GM18507 (cell line): Measurements from ENCODE around the gene UNK.

Source experiments
- DNase-seq: peaks from one replicate; pipeline ENCODE4 v3.0.0; 2011; ENCODE audit warnings: low read depth; ENCODE audit not compliant: insufficient read length; ENCODE audit errors: extremely low spot score
- FAIRE-seq: peaks from 2 replicates; lab custom pipeline; 2011; peaks lifted over from hg19 to GRCh38; lab: Jason Lieb, UNC

The UNK gene

DNA sequence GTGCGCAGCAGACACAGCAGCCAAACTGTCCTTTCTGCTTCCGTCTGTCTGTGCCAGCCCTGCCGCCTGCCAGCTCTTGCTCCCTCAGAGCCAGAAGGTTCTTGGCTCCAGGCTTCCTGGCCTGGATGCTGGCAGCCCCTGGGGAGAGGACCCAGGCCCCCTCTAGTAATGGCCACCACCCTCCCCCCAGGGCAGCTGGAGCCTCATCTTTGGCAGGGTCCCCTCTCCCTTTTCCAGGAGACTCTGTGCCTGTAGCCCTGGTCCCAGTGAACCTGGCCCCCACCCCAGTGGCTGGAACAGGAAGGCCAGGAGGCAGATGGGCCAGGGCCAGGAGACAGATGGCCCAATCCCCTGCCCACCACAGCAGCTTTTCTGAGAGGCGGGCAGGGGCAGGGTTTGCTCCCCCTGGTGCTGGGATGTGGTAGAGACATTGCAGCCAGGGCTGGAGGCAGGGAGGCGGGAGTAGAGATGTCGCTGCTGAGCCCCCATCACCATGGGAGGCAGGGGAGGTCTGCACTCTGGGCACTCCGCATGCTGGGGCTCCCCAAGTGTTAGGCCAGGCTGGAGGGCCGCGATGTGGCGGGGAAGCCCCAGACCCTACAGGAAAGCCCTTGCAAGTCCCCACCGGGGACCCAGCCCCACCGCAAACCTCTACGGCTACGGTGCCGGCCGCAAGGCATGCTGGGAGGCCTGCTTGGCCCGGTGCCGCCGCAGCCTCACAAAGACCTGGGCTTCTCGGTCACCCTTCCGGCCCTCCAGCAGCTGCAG is 42.9 kb downstream of the UNK start:
- DNase-seq (peak; percentile 67), FAIRE-seq (peak; percentile 65)

DNA sequence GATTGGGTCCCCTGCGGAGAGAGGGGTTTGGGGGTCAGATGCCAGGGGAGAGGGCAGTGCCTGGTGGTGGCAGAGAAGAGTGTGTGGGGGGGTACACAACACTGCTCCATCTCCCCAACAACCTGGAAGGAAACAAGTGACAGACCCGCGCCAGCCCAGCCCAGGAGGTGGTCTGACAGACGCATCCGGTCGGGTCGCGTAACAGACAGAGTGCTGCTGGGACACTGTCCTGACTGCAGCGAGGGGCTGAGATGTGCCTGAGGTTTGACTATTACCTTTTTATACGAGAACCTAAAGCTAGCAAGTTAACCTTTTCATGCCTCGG is 43.4 kb downstream of the UNK start:
- FAIRE-seq (no peak), DNase-seq (no peak)

DNA sequence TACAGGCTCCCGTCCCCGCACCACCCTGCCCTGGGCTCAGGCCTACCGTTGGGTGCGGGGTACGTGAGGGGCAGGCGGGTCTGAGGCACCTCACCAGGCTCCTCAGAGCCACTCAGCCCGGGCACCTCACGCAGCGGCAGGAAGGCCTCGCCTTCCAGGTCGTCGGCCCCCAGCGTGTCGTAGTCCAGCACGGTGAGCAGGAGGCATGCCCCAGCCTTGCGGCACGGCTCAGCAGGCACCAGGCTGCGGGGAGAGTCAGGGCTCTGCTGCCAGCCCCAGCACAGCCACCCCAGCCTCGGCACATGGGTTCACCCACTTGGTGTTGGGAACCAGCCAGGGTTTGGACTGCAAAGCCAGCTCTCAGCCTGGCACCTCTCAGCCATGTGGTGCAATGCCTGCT is 44.1 kb downstream of the UNK start:
- no peak for DNase-seq
- FAIRE-seq: no peak

DNA sequence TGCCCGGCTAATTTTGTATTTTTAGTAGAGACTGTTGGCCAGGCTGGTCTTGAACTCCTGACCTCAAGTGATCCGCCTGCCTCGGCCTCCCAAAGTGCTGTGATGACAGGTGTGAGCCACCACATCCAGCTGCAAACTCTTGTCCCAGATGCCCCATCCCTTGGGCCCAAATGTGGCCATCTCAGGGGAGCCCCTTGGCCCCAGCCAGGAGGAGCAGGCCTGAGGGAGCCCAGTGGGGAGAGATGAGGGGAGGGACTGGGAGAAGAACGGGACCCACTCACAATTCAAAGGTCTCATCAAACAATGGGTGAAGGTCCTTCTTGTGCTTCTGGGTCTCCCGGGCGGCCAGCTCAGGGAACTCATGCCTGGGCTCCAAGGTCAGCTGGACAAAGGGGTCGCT is 45.1 kb downstream of the UNK start:
- no peak for FAIRE-seq
- no peak for DNase-seq

DNA sequence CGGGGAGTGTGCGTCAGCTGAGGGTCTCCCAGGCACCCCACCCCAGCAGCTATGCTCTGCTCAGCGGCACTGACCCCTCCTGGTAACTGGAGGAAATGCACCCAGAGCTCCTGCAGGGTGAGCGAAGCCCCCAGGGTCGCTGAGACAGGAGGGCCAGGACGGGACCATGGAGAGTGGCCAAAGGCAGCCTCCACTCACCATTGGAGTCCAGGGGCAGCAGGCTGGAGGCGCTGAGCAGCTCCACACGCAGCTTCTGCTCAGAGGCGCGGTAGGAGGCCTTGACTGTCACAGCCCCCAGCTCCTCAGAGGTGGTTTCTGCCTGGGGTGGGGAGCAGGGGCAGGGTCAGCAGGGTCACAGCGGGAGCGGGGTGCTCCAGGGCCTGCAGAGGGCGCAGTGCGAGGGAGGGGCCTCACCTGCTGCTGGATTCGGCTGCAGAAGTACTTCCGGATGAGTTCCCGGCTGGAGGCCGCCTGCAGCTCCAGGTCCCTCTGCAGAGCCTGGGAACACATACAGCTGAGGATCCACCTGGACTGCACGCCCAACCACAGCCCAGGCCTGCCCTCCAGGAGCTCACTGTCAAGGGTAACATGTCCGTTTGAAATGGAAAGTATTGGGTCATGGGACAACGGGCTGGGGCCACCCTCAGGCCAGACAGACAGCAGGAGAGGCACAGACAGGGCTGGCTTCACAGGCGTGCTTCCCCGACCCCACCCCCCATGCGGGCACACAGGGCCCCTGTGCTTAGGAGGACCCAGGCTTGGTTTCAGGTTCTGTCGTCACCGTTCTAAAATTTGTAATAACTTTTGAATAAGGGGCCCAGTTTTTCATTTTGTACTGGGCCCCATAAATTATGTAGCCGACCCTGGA is 45.8 kb downstream of the UNK start:
- DNase-seq (no peak), FAIRE-seq (no peak)

DNA sequence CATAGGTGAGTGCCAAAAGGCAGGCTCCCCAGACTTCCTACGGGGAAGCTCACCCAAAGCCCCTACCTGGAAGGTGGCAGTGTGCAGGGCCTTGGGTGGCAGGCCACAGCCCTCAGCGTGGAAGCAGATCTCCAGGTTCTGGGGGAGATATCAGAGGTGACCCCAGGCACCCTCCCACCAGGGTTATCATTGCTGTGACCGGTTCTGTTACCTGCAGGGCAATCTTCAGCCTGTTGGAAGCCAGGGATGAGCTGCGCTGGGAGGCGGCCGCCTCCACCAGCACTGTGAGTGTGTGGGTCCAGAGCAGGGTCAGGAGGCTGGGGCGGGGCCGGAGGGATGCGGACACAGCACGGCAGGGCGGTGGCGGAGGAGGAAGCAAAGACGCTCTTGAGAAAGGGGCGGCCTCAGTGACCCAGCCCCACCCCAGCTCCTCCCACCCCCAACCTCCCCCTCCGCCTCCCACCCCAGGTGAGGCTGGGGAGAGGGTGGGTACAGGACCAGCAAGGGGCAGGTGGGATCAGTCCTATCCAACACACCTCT is 46.5 kb downstream of the UNK start:
- no peak for DNase-seq
- FAIRE-seq: no peak

DNA sequence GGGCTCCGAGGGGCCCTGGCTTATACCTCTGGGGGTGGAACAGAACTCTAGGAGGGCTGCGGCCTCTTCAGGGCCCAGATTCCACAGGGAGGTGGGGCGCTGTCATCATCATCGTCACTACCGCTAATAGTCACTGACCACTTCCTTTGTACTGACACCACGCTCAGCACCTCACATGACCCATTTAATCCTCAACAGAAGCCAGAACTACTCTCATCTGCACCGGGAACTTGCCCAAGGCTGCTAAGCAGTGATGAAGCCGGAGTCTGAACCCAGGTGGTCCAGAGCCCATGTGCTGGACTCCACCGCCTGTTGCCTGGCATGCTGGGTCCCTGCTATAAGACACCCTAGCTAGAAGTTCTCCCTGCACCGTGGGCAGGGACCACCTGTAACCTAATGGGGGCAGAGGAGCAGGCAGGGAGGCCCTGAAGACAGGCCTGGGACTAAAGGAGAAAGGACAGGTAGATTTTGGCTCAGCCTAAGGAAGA is 47.6 kb downstream of the UNK start:
- DNase-seq: no peak

DNA sequence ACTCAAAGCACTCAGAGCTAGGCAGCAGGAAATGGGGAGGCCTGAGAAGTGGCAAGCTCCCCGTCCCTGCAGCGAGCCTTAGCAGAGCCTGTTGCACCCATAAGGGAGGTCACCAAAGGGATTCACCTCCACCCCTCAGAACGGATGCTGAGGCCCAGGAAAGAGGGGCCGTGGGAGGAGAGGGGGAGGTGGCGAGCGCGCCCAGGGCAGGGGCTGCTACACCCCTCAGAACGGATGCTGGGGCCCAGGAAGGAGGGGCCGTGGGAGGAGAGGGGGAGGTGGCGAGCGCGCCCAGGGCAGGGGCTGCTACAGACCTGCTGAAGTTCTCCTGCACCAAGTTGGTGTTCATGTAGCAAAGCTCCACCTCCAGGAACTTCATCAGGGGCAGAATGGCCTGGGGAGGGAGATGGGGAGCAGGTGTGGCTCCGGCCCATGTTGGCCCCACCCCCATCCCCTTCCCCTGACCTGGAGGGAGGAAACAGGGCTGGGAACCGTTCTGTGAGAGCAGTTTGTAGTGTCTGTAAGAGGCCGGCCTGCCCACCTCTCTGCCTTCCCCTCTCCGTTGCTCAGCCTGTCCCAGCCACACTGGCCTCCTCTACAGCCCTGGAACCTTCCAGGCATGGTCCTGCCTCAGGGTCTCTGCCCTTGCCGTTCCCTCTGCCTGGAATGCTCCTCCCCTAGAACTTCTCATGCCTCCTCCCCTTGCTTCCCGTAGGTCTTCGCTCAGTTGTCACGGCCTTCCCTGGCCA is 48.2 kb downstream of the UNK start:
- DNase-seq: no peak
- no peak for FAIRE-seq

More for the DNA sequence above, 47.6 kb downstream of the UNK start:
- no peak for FAIRE-seq

DNA sequence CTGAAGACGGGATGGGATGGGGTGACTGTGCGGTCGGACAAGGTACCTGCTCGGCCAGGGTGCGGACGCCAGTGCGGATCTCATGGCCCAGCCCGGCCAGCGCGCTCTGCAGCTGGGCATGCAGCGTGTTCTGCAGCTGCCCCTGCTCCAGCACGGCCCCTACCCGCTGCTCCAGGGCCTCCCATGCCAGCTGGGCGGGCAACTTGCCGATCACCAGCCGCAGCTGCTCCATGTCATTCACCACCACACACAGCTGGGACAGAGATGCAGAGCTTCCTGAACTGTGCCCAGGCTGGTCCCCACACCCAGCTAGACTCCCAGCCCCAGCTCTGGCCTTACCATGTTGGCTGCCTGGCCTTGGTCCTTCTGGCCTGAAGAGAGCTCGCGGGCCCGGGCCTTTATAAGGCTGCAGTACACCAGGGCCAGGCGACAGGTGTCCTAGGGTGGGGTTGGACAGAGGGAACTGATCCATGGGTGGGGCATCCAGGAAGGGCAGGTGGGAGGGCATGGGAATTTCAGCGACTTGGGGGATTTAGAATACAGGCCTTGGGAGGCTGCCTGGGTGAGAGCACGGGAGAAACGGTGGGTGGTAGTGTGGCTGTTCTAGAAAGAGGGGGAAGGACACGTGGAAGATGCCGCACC is 49.8 kb downstream of the UNK start:
- no peak for DNase-seq

DNA sequence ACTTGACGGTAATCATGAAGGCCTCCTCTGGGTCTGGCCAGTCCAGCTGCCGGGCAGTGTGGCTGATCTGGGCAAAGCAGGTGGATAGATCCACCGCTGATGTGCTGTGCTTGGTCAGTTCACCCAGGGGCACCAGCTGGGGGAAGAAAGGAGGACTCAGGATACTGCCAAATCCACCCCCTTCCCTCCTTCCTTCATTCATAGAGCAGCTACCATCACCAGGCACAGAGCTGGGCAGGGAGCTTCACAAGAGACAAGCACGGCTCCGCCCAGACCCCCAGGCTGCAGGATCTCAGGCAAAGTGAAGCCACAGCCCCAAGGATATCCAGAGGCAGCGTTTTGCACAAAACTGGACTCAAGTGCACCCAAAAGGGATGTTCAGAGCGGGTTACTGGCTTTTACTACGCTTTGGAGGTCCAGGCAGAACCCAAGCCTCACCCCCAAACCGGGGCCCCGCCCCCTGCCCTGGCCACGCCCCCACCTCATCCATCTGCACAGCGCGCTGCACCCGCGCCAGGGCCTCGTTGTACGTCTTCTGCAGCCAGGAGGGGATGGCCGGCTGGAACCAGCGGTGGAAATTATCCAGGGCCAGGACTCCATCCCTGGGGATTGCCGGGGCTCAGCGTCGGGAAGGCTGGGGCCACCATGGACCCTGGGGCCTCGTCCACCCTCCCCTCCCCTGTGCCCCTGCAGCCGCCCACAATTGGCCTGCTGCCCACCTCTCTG is 50.5 kb downstream of the UNK start:
- DNase-seq: no peak
- no peak for FAIRE-seq

More for the DNA sequence above, 49.8 kb downstream of the UNK start:
- FAIRE-seq: no peak

DNA sequence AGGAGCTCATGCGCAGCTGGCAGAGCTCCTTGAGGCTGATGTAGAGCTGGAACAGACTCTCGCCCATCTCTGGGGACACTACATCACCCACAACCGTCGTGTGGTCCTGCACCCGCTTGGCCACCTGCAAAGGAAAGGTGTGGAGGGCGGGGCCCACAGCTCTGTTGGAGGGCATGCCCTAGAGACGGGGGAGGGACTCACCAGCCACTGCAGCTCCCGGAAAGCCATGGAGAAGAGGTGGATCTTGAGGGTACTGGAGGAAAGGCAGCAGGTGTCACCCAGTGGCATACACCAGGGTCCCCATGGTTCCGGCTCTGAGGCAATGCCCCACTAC is 51.0 kb downstream of the UNK start:
- no peak for FAIRE-seq
- DNase-seq: no peak

DNA sequence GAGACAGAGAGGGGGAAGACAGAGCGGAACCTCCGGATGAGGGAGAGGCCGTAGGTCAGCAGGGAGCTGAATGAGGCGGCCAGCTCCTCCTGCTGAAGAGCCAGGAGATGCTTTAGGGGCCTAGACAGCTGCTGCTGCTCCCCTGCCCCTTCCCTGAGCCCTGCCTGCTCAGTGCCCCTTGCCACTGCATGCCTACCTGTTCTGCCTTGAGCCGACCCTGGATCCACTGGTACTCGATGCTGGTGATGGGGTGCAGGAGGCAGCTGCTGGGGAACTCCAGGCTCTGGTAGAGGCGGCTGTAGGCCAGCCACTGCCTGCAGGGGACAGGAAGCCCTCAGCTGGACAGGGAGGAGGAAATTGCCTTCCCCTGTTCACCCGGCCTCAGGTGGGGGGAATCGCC is 52.0 kb downstream of the UNK start:
- DNase-seq (no peak), FAIRE-seq (no peak)

DNA sequence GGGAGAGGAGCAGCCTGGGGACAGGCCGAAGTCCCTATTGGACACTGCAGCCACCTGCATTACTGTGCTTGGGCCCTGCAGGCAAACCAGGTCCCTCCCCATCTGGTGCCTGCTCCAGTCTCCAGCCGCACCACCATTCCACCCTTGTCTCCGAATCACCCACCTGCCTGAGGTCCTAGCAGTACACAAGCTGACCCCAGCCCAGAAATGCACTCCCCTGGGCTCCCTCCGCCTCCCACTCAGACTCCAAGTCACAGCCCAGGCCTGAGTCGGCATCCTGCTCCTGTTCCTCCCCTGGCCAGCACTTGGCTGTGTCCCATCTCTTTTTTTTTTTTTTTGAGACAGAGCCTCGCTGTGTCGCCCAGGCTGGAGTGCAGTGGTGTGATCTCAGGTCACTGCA is 53.3 kb downstream of the UNK start:
- no peak for DNase-seq
- no peak for FAIRE-seq

DNA sequence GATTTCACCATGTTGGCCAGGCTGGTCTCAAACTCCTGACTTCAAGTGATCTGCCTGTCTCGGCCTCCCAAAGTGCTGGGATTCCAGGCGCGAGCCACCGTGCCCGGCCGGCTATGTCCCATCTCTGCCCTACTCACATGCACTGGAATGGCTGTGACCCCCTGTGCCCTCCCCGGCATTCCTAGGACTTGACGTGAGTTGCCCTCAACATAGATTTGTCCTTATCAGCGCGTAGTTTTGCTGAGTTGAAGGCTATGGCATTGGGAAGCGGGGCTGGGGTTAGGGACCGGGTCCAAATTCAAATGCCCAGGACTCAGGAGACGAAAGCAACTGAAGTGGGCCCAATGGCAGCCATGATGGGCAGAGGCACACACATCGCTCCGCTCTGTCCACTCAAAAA is 53.8 kb downstream of the UNK start:
- DNase-seq (no peak), FAIRE-seq (no peak)

DNA sequence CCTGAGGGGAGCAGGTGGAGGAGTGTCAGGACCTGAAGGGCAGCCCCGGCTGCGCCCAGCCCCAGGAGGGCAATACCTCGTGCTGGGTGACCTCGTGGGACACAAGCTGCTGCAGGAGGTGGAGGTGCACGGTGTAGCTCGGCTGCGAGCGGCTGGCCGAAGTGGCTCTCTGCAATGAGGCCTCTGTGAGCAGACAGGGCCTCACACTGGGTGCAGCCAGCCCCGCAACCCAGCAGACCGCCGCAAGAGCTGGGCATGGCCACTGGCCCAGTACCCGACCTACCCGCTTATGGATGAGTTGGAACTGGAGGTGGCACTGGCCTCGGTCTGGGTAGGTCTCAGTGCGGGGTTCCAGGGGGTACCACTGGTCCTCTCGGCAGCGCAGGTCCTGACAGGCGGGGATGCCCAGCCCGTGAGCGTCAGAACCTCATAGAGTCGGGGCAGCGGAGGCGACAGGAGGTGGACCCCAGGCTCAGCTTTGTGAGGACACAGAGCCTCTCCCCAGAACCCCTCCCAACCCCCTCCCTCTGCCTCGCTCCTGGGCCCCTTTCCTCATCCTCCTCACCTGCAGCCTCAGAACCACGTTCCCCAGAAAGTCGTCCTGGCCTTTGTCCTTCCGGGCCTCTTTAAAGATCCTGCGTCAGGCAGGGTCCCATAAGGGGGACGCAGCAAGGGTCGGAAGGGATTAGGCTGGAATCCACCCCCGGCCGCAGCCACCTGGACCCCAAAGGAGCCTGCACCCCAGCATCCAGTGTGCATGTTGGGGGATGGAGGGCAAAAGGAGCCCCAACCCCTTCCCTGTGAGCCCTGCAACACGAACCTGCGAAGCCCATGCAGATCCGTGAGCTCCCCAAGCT is 55.6 kb downstream of the UNK start:
- no peak for FAIRE-seq
- DNase-seq: no peak

DNA sequence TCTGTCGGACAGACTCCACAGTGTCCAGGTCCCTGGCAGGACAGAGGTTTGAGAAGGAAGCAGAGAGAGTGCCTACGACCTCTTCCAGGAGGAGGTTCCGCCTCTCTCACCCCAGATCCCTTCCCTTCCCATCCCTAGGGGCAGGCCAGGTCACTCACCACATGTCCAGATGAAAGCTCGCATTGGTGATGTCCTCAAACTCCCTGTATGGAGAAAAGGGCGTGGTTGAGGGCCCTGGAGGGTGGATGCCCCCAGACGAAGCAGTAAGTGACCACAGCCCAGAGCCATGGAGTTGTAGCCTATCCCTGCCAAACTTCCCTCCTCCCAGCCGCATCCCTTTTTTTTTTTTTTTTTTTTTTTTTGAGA is 56.2 kb downstream of the UNK start:
- FAIRE-seq (no peak), DNase-seq (no peak)

DNA sequence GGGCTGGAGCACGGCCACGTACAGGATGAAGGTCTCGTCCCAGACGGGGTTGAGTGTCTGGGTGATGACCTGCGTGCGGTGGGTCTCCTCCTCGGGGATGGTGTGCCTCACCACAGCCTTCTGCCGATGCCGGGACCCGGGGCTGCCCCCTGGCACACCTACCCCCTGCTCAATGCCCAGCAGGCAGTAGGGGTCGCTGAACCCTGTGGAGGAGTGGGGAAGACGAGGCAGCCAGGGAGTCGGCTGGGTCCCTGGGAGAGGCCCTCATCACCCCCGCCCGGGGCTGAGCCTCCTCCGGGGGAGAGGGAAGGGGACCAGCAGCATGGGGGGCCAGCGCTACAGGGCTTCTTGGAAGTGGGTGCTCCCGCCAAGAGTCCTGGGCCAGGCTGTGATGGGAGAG is 57.8 kb downstream of the UNK start:
- DNase-seq: no peak
- no peak for FAIRE-seq

DNA sequence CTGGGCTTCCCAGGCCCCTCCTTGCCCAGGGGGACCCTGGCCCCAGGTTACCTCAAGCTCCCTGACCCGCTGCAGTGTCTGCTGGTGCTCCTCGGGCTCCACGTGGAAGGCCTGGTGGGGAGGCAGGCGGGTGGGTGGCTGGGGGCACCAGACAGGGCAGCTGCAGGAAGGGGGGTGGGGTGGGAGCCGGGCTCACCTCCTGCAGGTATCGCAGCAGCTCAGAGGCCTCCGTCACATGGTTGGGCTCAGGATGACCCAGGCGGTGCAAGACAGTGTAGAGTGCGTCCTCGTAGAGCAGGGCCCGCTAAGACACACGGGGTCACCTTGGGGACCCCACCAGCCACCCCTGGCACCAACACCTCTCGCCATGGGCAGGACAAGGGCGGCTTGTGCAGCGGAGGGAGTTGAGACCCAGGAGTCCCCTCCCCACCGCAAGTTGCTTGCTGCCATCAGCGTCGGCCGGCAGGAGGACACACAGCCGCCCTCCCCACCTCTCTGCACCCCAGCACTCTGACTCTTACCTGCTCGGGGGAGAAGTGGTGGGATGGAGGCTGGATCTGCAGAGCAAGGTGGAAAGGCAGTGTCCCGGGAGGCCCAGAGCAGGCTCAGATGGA is 58.5 kb downstream of the UNK start:
- FAIRE-seq: no peak

More for the DNA sequence above, 58.5 kb downstream of the UNK start:
- no peak for DNase-seq
